ENCODE measurements around the gene SYT8. TPM values are rescaled to one million over a fixed set of nuclear protein-coding genes. Genes with fewer than 3 reads are reported as not detected.

SYT8 gene
- total RNA-seq, 4 donors from 2014 or later: not detected

GRCh38 chr11:1869427-1870325 is 34.9 kb downstream of the SYT8 start:
- TF ChIP-seq POLR2A (IDR thresholded peaks at IDR 0.05) (no peak), CTCF (IDR thresholded peaks at IDR 0.05) (no peak)
- WGBS, 2 donors: 58 to 67% methylated on average over 25 to 30 of the region's 34 CpGs
- peaks cover 6 to 8% of the 10 kb centered on the region in 2 donors for H3K4me1 ChIP-seq
- no peak for DNase-seq
- intact Hi-C loops (cut with DNase I): no loop called here
- H3K27me3 ChIP-seq: no peaks in the 10 kb centered on the region
- peak overlapping the region in 1 of 3 donors; percentile 3 for H3K27ac ChIP-seq
- H3K4me3 ChIP-seq (replicated peaks in 1 of 3): no peak overlapping the region
- no peaks in the 10 kb centered on the region for H3K36me3 ChIP-seq
- H3K9me3 ChIP-seq: no peaks in the 10 kb centered on the region

GRCh38 chr11:1870326-1870696 is 35.5 kb downstream of the SYT8 start:
- TF ChIP-seq CTCF (IDR thresholded peaks at IDR 0.05): no peak
- TF ChIP-seq POLR2A (IDR thresholded peaks at IDR 0.05): no peak
- no peaks in the 10 kb centered on the region for H3K27me3 ChIP-seq
- peaks cover 0 to 2% of the 10 kb centered on the region in 2 donors for H3K4me1 ChIP-seq
- WGBS, 2 donors: 61 to 79% methylated on average over 8 to 11 of the region's 12 CpGs
- H3K9me3 ChIP-seq: no peaks in the 10 kb centered on the region
- no peaks in the 10 kb centered on the region for H3K36me3 ChIP-seq
- intact Hi-C loops (cut with DNase I): no loop called here
- H3K27ac ChIP-seq: no peak overlapping the region
- H3K4me3 ChIP-seq (replicated peaks in 1 of 3): no peak overlapping the region
- DNase-seq: no peak

GRCh38 chr11:1870721-1871466 is 36.1 kb downstream of the SYT8 start:
- no peaks in the 10 kb centered on the region for H3K4me1 ChIP-seq
- no peaks in the 10 kb centered on the region for H3K27me3 ChIP-seq
- no peaks in the 10 kb centered on the region for H3K9me3 ChIP-seq
- WGBS, 2 donors: 37 to 58% methylated on average over 39 to 46 of the region's 50 CpGs
- no peaks in the 10 kb centered on the region for H3K36me3 ChIP-seq
- no peak overlapping the region for H3K4me3 ChIP-seq (replicated peaks in 1 of 3)
- TF ChIP-seq CTCF (IDR thresholded peaks at IDR 0.05) (no peak), POLR2A (IDR thresholded peaks at IDR 0.05) (no peak)
- no peak overlapping the region for H3K27ac ChIP-seq
- intact Hi-C loops (cut with DNase I): no loop called here
- DNase-seq: no peak

- peaks cover 0 to 3% of the 10 kb centered on the region in 2 donors for H3K4me1 ChIP-seq
- 81 to 83% methylated on average over 11 to 12 of the region's 15 CpGs for WGBS, 2 donors
- H3K4me3 ChIP-seq (replicated peaks in 1 of 3): no peak overlapping the region
- no peaks in the 10 kb centered on the region for H3K36me3 ChIP-seq
- TF ChIP-seq POLR2A (IDR thresholded peaks at IDR 0.05) (no peak), CTCF (IDR thresholded peaks at IDR 0.05) (no peak)
- DNase-seq: no peak
- no peak overlapping the region for H3K27ac ChIP-seq
- H3K27me3 ChIP-seq: no peaks in the 10 kb centered on the region
- H3K9me3 ChIP-seq: no peaks in the 10 kb centered on the region
- intact Hi-C loops (cut with DNase I): no loop called here
Observed at GRCh38 chr11:1871531-1871930, 36.7 kb downstream of the SYT8 start.
